Measurements from ENCODE around the gene BEST1.

GRCh38 chr11:61902313-61902712 is 47.8 kb upstream of the BEST1 start:
- no peak for TF ChIP-seq CTCF (conservative IDR thresholded peaks at IDR 0.05)
- no peak for TF ChIP-seq ZFX (IDR thresholded peaks at IDR 0.05)

Measured in C4-2B (cell line).